HEK293T (cell line): ENCODE results near the gene FEM1B.

Experiments used
- CTBP1 ChIP-seq: fragments of 450-650 bp; IDR thresholded peaks from 2 replicates; pipeline ENCODE4 v1.6.1; 2016; ENCODE audit warnings: borderline replicate concordance
- SUZ12 ChIP-seq: fragments of 450-650 bp; IDR thresholded peaks from 2 replicates; pipeline ENCODE4 v1.6.1; 2016; ENCODE audit warnings: mild to moderate bottlenecking
- ZNF384 ChIP-seq: fragments of 450-650 bp; IDR thresholded peaks from 2 replicates; pipeline ENCODE4 v1.6.1; 2016

DNA sequence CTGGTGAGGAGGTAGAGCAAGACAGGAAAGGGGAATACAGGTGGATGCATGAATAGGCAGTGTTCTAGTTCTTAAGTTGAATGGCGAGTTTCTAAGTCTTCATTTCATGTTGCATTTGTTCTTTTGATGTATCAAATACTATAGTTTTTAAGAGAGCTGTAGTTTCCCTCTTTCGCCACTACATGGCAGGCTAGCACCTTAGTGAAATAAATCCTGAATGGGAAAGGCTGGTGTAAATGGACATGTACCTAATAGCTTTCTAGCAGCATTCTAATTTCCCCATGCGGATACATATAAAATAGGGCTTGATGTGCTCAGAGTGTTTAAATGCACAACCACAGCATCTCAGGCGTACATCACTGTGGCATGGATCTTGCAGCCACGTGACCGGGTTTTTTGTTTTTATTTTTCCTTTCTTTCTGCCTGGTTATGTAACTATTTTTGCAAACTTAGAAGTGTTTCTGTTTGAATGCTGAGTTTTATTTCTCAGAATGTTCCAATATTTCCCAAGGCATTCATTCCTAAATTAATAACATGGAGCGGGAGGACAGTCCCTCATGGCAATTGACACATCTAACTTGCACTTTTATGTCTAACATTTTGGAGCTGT lies 24.5 kb upstream of the FEM1B start:
- no peak for TF ChIP-seq SUZ12
- no peak for TF ChIP-seq ZNF384
- no peak for TF ChIP-seq CTBP1
